Activated CD8-positive, alpha-beta T cell treated with anti-CD3 and anti-CD28 coated beads for 36 hours (primary cell): ENCODE data around the gene PLEKHG1. TPM values are rescaled to one million over a fixed set of nuclear protein-coding genes. Genes with fewer than 3 reads are reported as not detected.

Experiments used
- ATAC-seq: fragments of 200-7000 bp; cut with Tn5 transposase; one replicate; pipeline ENCODE4 v1.10.0; 2021; ENCODE audit warnings: mild to moderate bottlenecking, moderate library complexity
- CTCF ChIA-PET: fragments of 350-600 bp; sonication (Branson Sonifier 250); formaldehyde crosslinking; loops from one replicate; lab custom pipeline; 2021; ENCODE audit warnings: antibody characterized with exemption; lab: Charles Lee
- POLR2A ChIA-PET: fragments of 350-600 bp; sonication (Branson Sonifier 250); formaldehyde crosslinking; loops from one replicate; lab custom pipeline; 2021; ENCODE audit warnings: antibody characterized with exemption; lab: Charles Lee
- DNase-seq: peaks from one replicate; pipeline ENCODE4 v3.0.0-alpha.2; 2020
- H3K27ac Mint-ChIP-seq: one replicate; pipeline ENCODE4 v1.8.0; 2021; ENCODE audit warnings: mild to moderate bottlenecking, mixed read lengths
- H3K27me3 Mint-ChIP-seq: one replicate; pipeline ENCODE4 v1.8.0; 2021; ENCODE audit warnings: mixed read lengths
- H3K36me3 Mint-ChIP-seq: one replicate; pipeline ENCODE4 v1.8.0; 2021; ENCODE audit warnings: low read depth, mixed read lengths
- H3K4me1 Mint-ChIP-seq: one replicate; pipeline ENCODE4 v1.8.0; 2021; ENCODE audit warnings: low read depth, mixed read lengths
- H3K4me3 Mint-ChIP-seq: one replicate; pipeline ENCODE4 v1.8.0; 2021; ENCODE audit warnings: mild to moderate bottlenecking, moderate library complexity, mixed read lengths
- H3K9me3 Mint-ChIP-seq: one replicate; pipeline ENCODE4 v1.8.0; 2021; ENCODE audit warnings: mixed read lengths
- intact Hi-C: fragments of 100-400 bp; cut with micrococcal nuclease; formaldehyde crosslinking; loops from one replicate; pipeline ENCODE4 v1.10.0; 2022
- total RNA-seq, 2 experiments: library from RNA; stranded (reverse); gene quantifications; one replicate each; pipeline ENCODE4 v1.2.3, GENCODE V29; 2021
- TF ChIP-seq, protein P1 (sequence below): fragments of 200-600 bp; IDR thresholded peaks from one replicate; pipeline ENCODE4 v1.8.0; 2022; ENCODE audit warnings: antibody characterized with exemption, mild to moderate bottlenecking

PLEKHG1 gene
- total RNA-seq, 2 experiments from 2014 or later = 4.2 to 4.8 TPM

DNA sequence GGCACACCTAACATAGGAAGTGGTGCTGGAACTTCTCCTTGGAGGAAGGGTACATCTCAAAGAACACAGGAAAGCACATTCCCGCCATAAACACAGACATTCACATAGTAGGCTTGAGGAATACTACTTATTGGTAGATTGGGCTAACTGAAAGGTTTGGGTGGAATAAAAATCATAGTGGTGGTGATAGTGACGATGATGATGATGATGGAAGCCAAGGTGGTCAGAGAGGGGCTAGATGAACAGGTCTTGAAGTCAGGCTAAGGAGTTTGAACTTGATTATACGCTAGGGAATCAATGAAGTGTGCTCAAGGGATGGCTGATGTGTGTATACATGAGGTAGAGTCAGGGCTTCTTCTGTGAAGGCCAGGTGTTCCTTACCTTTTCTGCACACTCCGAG, 12.0 kb upstream of the PLEKHG1 start:
- POLR2A ChIA-PET = no interaction called here
- CTCF ChIA-PET = no interaction called here
- ATAC-seq (no peak), DNase-seq (no peak)
- TF ChIP-seq, protein P1, sequence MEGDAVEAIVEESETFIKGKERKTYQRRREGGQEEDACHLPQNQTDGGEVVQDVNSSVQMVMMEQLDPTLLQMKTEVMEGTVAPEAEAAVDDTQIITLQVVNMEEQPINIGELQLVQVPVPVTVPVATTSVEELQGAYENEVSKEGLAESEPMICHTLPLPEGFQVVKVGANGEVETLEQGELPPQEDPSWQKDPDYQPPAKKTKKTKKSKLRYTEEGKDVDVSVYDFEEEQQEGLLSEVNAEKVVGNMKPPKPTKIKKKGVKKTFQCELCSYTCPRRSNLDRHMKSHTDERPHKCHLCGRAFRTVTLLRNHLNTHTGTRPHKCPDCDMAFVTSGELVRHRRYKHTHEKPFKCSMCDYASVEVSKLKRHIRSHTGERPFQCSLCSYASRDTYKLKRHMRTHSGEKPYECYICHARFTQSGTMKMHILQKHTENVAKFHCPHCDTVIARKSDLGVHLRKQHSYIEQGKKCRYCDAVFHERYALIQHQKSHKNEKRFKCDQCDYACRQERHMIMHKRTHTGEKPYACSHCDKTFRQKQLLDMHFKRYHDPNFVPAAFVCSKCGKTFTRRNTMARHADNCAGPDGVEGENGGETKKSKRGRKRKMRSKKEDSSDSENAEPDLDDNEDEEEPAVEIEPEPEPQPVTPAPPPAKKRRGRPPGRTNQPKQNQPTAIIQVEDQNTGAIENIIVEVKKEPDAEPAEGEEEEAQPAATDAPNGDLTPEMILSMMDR = no peak
- H3K36me3 Mint-ChIP-seq = no peaks in the 10 kb centered on the region
- no peak overlapping the region for H3K4me3 Mint-ChIP-seq
- H3K27me3 Mint-ChIP-seq = peaks cover 3% of the 10 kb centered on the region
- H3K9me3 Mint-ChIP-seq = no peaks in the 10 kb centered on the region
- H3K27ac Mint-ChIP-seq = no peak overlapping the region
- intact Hi-C loops = no loop called here
- no peaks in the 10 kb centered on the region for H3K4me1 Mint-ChIP-seq

DNA sequence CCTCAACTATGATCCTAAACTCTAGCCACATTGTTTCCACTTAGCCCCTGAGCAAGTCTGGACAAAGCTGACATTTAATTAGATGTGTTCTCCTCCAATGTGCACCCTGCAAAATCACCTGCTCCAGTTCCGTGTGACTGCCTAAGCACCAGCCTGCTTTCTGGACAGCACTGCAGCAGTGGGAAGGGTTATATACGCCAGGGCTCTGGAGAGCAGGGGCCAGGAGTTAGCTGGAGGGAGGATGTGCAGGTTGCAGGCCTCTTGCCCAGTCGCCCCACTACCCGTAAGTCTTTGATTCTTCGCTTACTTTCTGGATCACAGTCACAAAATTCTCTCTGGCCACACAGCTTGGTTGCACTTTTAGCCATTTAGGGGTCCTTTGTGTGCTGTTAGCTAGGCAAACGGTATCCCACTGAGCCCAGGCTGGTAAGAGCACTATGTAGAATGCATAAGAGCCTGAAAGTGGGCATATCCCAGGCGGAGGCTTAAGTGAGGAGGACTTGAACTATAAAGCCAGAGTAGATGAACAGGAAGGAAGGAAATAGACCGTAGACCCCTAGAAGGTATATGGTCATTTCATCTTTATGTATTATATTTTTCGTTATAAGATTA, 10.7 kb upstream of the PLEKHG1 start:
- Mint-ChIP-seq H3K27ac (no peak overlapping the region), H3K4me3 (no peak overlapping the region), H3K36me3 (no peaks in the 10 kb centered on the region), H3K27me3 (peaks cover 3% of the 10 kb centered on the region), H3K4me1 (no peaks in the 10 kb centered on the region), H3K9me3 (no peaks in the 10 kb centered on the region)
- CTCF ChIA-PET = interaction anchor here (1.3 kb wide), 2 partner anchors 170 to 194 kb away, joined by 3 read pairs; no protein-coding TSS in a partner anchor
- DNase-seq = no peak
- intact Hi-C loops = no loop called here
- ATAC-seq = no peak
- POLR2A ChIA-PET = interaction anchor here (1.2 kb wide), 1 partner anchor 20 kb away, joined by 3 read pairs; no protein-coding TSS in a partner anchor
- TF ChIP-seq, protein P1 = no peak

DNA sequence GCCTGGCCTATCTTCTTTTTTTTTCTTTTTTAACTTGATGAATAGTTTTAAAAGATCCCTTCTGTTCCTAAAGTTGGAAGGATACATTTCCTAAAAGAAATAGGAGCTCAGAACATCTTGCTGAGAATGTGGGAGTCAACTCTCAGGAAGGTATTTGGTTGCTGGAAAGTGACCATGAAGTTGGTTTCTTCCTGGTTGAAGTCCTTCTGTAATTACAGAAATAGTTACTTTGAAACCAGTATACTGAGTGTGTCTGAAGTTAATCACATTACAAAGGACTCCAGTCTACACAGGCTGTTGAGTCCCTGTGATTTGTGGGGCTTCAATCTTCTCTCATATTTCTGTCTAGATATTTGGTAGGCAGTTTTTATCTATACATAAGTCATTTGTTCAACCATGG, 9.8 kb upstream of the PLEKHG1 start:
- ATAC-seq = no peak
- intact Hi-C loops = no loop called here
- no peaks in the 10 kb centered on the region for H3K36me3 Mint-ChIP-seq
- no peaks in the 10 kb centered on the region for H3K9me3 Mint-ChIP-seq
- no peak overlapping the region for H3K4me3 Mint-ChIP-seq
- H3K27ac Mint-ChIP-seq = no peak overlapping the region
- ChIA-PET POLR2A (interaction anchor here (1.2 kb wide), 1 partner anchor 19 kb away, joined by 3 read pairs; no protein-coding TSS in a partner anchor), CTCF (interaction anchor here (1.3 kb wide), 2 partner anchors 171 to 195 kb away, joined by 3 read pairs; no protein-coding TSS in a partner anchor)
- DNase-seq = no peak
- peaks cover 3% of the 10 kb centered on the region for H3K27me3 Mint-ChIP-seq
- H3K4me1 Mint-ChIP-seq = no peaks in the 10 kb centered on the region
- TF ChIP-seq, protein P1 = no peak

DNA sequence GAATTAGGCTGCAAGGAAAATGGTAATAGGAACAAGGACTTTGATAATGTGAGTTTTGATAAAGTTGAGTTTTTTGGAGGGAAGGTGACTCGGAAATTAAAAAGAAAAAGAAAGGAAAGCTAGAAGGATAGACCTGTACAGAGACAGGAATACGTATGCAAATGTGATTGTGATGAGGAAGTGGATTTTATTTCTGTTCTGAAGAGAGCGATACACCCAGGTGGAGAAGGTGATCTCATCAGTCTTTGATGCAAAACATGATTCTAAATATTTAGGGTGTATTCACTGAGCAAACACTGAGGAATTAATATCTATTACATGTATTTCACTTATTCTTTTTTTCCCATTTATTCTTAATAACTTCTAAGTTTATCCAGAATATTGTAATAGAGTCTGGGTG, 9.2 kb upstream of the PLEKHG1 start:
- ChIA-PET CTCF (interaction anchor here (1.3 kb wide), 2 partner anchors 172 to 196 kb away, joined by 3 read pairs; no protein-coding TSS in a partner anchor), POLR2A (no interaction called here)
- intact Hi-C loops = no loop called here
- TF ChIP-seq, protein P1 = no peak
- no peaks in the 10 kb centered on the region for H3K4me1 Mint-ChIP-seq
- no peak overlapping the region for H3K4me3 Mint-ChIP-seq
- no peak overlapping the region for H3K27ac Mint-ChIP-seq
- ATAC-seq (no peak), DNase-seq (no peak)
- H3K27me3 Mint-ChIP-seq = peaks cover 3% of the 10 kb centered on the region
- H3K36me3 Mint-ChIP-seq = no peaks in the 10 kb centered on the region
- H3K9me3 Mint-ChIP-seq = no peaks in the 10 kb centered on the region

DNA sequence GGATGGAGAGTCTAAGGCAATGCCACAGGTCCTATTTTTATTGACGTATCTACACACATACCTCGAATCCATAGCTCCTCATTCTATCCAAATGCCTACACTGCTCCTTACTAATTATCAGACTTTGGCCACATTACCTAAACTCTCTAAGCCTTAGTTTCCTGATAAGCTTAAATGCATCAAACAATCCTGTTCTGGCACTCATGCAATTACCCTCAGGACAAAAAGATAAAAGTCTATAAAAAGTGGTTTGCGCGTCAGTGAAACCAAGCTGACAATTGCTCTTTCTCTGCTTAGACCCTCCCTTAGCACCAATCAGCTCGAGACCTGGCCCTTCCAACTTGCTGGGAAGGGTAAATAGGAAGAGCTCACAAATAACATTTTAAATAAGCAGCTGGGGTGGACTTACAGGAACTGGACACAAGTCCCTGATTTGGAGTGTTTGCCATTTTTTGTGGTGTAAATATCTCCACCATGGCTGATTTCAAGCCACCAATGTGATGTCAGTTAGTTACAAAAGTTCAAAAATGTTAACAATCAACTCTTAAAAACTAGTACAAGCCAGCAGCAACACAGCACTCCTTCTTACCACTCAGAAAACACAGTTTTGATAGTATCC, 7.2 kb upstream of the PLEKHG1 start:
- CTCF ChIA-PET = no interaction called here

More for the DNA sequence above, 7.2 kb upstream of the PLEKHG1 start:
- no peak for DNase-seq
- Mint-ChIP-seq H3K27me3 (peaks cover 8% of the 10 kb centered on the region), H3K36me3 (no peaks in the 10 kb centered on the region), H3K27ac (no peak overlapping the region), H3K9me3 (no peaks in the 10 kb centered on the region), H3K4me1 (no peaks in the 10 kb centered on the region), H3K4me3 (no peak overlapping the region)
- no peak for ATAC-seq
- POLR2A ChIA-PET = no interaction called here
- intact Hi-C loops = no loop called here
- TF ChIP-seq, protein P1 = no peak
